PC-3 (cell line): Measurements from ENCODE around the gene NLGN1. TPM values are rescaled to one million over a fixed set of nuclear protein-coding genes. Genes with fewer than 3 reads are reported as not detected.

Experiments used
- ATAC-seq: fragments of 200-7000 bp; cut with Tn5 transposase; 2 replicates; pipeline ENCODE4 v1.9.1; 2020; ENCODE audit warnings: mild to moderate bottlenecking, moderate library complexity
- BruUV-seq: library from RNA; stranded (reverse); fragments of 400-500 nt; replicated peaks from 2 replicates; lab custom pipeline; 2021; lab: Mats Ljungman, UMichigan
- CTCF ChIA-PET: fragments of 300-600 bp; sonication (Branson Sonifier 250); formaldehyde crosslinking; loops from one replicate; lab custom pipeline; 2022; ENCODE audit warnings: antibody characterized with exemption; lab: Charles Lee
- POLR2A ChIA-PET: fragments of 300-600 bp; sonication (Branson Sonifier 250); formaldehyde crosslinking; loops from one replicate; lab custom pipeline; 2022; ENCODE audit warnings: antibody characterized with exemption; ENCODE audit not compliant: unreplicated experiment; lab: Charles Lee
- DNase-seq: peaks from one replicate; pipeline ENCODE4 v3.0.0-alpha.2; 2015
- H2AFZ ChIP-seq: fragments of 300-600 bp; sonication (generic); 2 replicates; pipeline ENCODE4 v1.6.0; 2016; ENCODE audit warnings: antibody characterized with exemption, low read length
- H3F3A ChIP-seq: fragments of 300-600 bp; sonication (generic); one replicate; pipeline ENCODE4 v1.6.0; 2017; ENCODE audit warnings: antibody characterized with exemption, low read length, control low read depth, mild to moderate bottlenecking; ENCODE audit not compliant: unreplicated experiment
- H3K27ac ChIP-seq: fragments of 300-600 bp; sonication (generic); 2 replicates; pipeline ENCODE4 v1.5.1; 2016; ENCODE audit warnings: mild to moderate bottlenecking, low read length
- H3K27me3 ChIP-seq: fragments of 300-600 bp; sonication (generic); 2 replicates; pipeline ENCODE4 v1.6.1; 2016; ENCODE audit warnings: low read length, mixed read lengths
- H3K36me3 ChIP-seq: fragments of 300-600 bp; sonication (generic); 2 replicates; pipeline ENCODE4 v1.6.1; 2016; ENCODE audit warnings: low read depth, mixed run types, low read length, mixed read lengths
- H3K4me1 ChIP-seq: fragments of 300-600 bp; sonication (generic); 2 replicates; pipeline ENCODE4 v1.5.1; 2016; ENCODE audit warnings: low read length; ENCODE audit not compliant: insufficient read depth
- H3K4me2 ChIP-seq: fragments of 300-600 bp; sonication (generic); 2 replicates; pipeline ENCODE4 v1.6.0; 2016; ENCODE audit warnings: low read length
- H3K4me3 ChIP-seq: fragments of 300-600 bp; sonication (generic); 2 replicates; pipeline ENCODE4 v1.5.1; 2016; ENCODE audit warnings: mild to moderate bottlenecking, low read length, mixed read lengths
- H3K79me2 ChIP-seq: fragments of 300-600 bp; sonication (generic); 2 replicates; pipeline ENCODE4 v1.6.1; 2017; ENCODE audit warnings: low read length, mixed read lengths
- H3K9ac ChIP-seq: fragments of 300-600 bp; sonication (generic); 2 replicates; pipeline ENCODE4 v1.6.0; 2016; ENCODE audit warnings: mild to moderate bottlenecking, low read length
- H3K9me2 ChIP-seq: fragments of 300-600 bp; sonication (generic); replicated peaks from 2 replicates; pipeline ENCODE4 v1.6.1; 2016; ENCODE audit warnings: mixed run types, low read length, mixed read lengths
- H3K9me3 ChIP-seq: fragments of 300-600 bp; sonication (generic); 2 replicates; pipeline ENCODE4 v1.6.1; 2016; ENCODE audit warnings: low read length, mixed read lengths
- H4K20me1 ChIP-seq: fragments of 300-600 bp; sonication (generic); 2 replicates; pipeline ENCODE4 v1.6.1; 2016; ENCODE audit warnings: low read length, mixed read lengths
- CTCF ChIP-seq: fragments of 300-600 bp; sonication (generic); conservative IDR thresholded peaks from 2 replicates; pipeline ENCODE4 v1.5.1; 2017; ENCODE audit warnings: antibody characterized with exemption, low read depth, mild to moderate bottlenecking, low read length
- EZH2 ChIP-seq: fragments of 300-600 bp; sonication (generic); IDR thresholded peaks from one replicate; pipeline ENCODE4 v1.6.1; 2017; ENCODE audit warnings: antibody characterized with exemption, mild to moderate bottlenecking, low read length; ENCODE audit not compliant: unreplicated experiment
- EZH2phosphoT487 ChIP-seq: fragments of 300-600 bp; sonication (generic); IDR thresholded peaks from 2 replicates; pipeline ENCODE4 v1.6.1; 2018; ENCODE audit warnings: mild to moderate bottlenecking, antibody characterized with exemption, low read length, borderline replicate concordance
- intact Hi-C: fragments of 100-400 bp; cut with micrococcal nuclease; formaldehyde crosslinking; loops from 2 replicates; pipeline ENCODE4 v1.9.0; 2023
- total RNA-seq: library from RNA; depleted of rRNA; stranded (reverse); fragments of >200 nt; gene quantifications from 2 replicates; pipeline ENCODE4 v1.2.3, GENCODE V29; 2014

NLGN1 gene
- total RNA-seq, 1 experiment from 2014 or later: 0.77 TPM

GRCh38 chr3:173735841-173736240, 338.3 kb downstream of the NLGN1 start:
- no peak for DNase-seq
- Histone ChIP-seq H3K9me3 (no peaks in the 10 kb centered on the region), H3K9ac (no peak overlapping the region), H3F3A (no peaks in the 10 kb centered on the region), H3K27ac (no peak overlapping the region), H2AFZ (no peak overlapping the region), H4K20me1 (no peaks in the 10 kb centered on the region), H3K79me2 (no peaks in the 10 kb centered on the region), H3K4me3 (no peak overlapping the region), H3K9me2 (no peaks in the 10 kb centered on the region), H3K4me1 (no peaks in the 10 kb centered on the region), H3K27me3 (no peaks in the 10 kb centered on the region), H3K4me2 (no peak overlapping the region), H3K36me3 (no peaks in the 10 kb centered on the region)
- BruUV-seq: no TSS peak
- ChIA-PET POLR2A (no interaction called here), CTCF (no interaction called here)
- no peak for ATAC-seq
- no peak for TF ChIP-seq EZH2
- no peak for TF ChIP-seq CTCF
- TF ChIP-seq EZH2phosphoT487: no peak
- intact Hi-C loops: no loop called here

- Histone ChIP-seq H3K9me3 (no peaks in the 10 kb centered on the region), H3K4me3 (no peak overlapping the region), H3K36me3 (no peaks in the 10 kb centered on the region), H4K20me1 (no peaks in the 10 kb centered on the region), H3K4me1 (no peaks in the 10 kb centered on the region), H3K4me2 (no peak overlapping the region), H3K9ac (no peak overlapping the region), H3F3A (no peaks in the 10 kb centered on the region), H2AFZ (no peak overlapping the region), H3K9me2 (no peaks in the 10 kb centered on the region), H3K27ac (no peak overlapping the region), H3K27me3 (no peaks in the 10 kb centered on the region), H3K79me2 (no peaks in the 10 kb centered on the region)
- TF ChIP-seq CTCF (no peak), EZH2phosphoT487 (no peak), EZH2 (no peak)
- no peak for ATAC-seq
- CTCF ChIA-PET: no interaction called here
- no TSS peak for BruUV-seq
- POLR2A ChIA-PET: no interaction called here
- intact Hi-C loops: no loop called here
- DNase-seq: peak; percentile 33
Observed at GRCh38 chr3:173737167-173737808, 339.7 kb downstream of the NLGN1 start.

- no peaks in the 10 kb centered on the region for H3K36me3 ChIP-seq
- H3K4me3 ChIP-seq: no peak overlapping the region
- no peak for TF ChIP-seq EZH2phosphoT487
- no peak for TF ChIP-seq CTCF
- no peak for TF ChIP-seq EZH2
- DNase-seq (peak; percentile 24), ATAC-seq (no peak)
- H3K4me1 ChIP-seq: no peaks in the 10 kb centered on the region
- intact Hi-C loops: no loop called here
- no peak overlapping the region for H3K4me2 ChIP-seq
- POLR2A ChIA-PET: no interaction called here
- H3K27ac ChIP-seq: no peak overlapping the region; the same call in 1 of the 2 replicates
- no peaks in the 10 kb centered on the region for H3K9me2 ChIP-seq
- BruUV-seq: no TSS peak
- CTCF ChIA-PET: no interaction called here
- no peaks in the 10 kb centered on the region for H4K20me1 ChIP-seq
- no peaks in the 10 kb centered on the region for H3K9me3 ChIP-seq
- no peak overlapping the region for H2AFZ ChIP-seq
- no peaks in the 10 kb centered on the region for H3K27me3 ChIP-seq
- no peak overlapping the region for H3K9ac ChIP-seq
- no peaks in the 10 kb centered on the region for H3K79me2 ChIP-seq
- H3F3A ChIP-seq: no peaks in the 10 kb centered on the region
Observed at GRCh38 chr3:173739726-173740125, 342.2 kb downstream of the NLGN1 start.
